Measurements from ENCODE around the gene PGC. TPM values are rescaled to one million over a fixed set of nuclear protein-coding genes. Genes with fewer than 3 reads are reported as not detected.
A peak's percentile ranks its signal among the peaks of the same experiment; 100 is the strongest.
"Not testable (repeated sequence)": the region's sequence is repeated elsewhere in the genome, so short reads cannot be mapped to it uniquely, and the experiment has no call there.

The PGC gene
- total RNA-seq, 1 donor from 2014 or later = not detected

DNA sequence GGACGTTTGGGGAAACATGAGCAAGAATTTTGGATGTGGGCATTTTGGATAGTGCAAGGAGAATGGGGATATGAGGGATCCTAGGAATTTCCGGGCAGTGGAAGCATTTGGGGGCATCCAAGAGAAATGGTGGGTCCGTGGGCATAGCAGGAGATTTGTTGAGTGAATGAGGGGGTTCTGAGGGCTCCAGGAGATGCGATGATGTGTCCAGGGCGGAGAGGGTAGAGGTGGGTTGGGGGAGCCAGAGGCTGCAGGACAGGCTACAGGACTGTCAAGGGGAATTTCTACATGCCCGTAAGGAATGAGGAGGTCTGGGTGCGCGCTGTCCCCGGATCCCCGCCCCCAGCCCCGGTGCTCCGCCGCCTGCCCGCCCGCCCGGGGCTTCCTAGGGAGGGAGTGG lies 32.1 kb upstream of the PGC start:
- ATAC-seq = no peak
- DNase-seq (ENCODE audit: missing footprints) = no peak

DNA sequence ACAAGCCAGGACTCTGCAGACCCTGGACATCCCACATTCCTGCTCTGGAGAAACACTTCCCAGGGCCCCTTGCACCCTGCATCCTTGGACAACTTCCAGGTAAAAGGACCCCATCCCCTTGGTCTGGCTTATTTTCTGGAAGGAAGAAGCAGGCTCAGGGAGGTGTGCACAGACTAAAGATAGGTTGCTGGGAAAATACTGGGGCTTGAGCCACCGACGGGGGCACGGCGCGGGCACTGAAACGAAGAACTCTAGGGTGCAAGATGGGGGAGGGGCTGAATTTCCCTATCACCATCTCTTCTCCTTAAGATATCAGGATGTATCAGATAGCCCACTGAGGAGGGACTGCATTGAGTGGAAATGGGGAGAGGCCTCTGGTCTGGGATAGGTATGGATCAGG lies 31.7 kb upstream of the PGC start:
- intact Hi-C loops (cut with DNase I) = loop anchor here (2.0 to 5.0 kb wide), 4 partner anchors 44 to 412 kb away; partner anchors contain the start of gene TFEB
- no peak for DNase-seq (ENCODE audit: missing footprints)
- no peak for ATAC-seq

More for the DNA sequence above, 32.1 kb upstream of the PGC start:
- intact Hi-C loops (cut with DNase I) = loop anchor here (2.0 to 5.0 kb wide), 4 partner anchors 45 to 412 kb away; partner anchors contain the start of gene TFEB

DNA sequence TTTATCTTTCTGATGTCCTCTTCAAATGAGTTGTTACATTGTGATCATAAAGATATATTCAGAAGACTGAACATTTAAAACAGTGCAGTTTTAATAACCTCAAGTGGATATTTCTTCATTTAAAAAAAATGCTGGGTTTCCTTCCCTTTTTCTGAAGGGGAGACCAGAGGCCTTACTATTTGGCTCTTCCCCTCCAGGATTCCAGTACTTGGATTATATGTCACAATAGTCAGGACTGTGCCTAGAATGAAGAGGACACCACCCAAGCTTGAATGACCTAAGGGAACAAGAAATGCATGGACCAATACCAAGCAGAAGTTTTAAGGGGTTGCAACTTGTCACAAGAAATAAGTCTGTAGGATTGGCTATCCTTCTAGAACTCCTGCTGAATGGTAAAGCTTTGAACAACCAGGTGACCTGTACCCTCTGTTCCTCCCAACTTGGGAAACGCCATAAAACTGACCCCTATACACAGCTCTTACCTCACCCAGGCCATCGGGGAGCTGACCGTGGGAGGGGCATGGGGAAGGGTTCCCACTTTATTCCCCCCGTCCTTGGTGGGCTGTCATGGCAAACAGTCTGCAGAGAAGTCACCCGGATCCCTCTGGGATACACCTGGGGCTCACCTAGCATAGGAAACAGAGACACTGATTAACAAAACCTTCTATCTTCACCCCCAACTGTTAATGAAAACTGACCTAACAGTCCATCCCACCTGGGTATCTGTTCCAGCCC lies 30.5 kb upstream of the PGC start:
- intact Hi-C loops (cut with DNase I) = loop anchor here (2.0 to 5.0 kb wide), 4 partner anchors 43 to 410 kb away; partner anchors contain the start of gene TFEB
- DNase-seq (ENCODE audit: missing footprints) (no peak), ATAC-seq (no peak)

GRCh38 chr6:41775293-41775882 lies 28.2 kb upstream of the PGC start:
- intact Hi-C loops (cut with DNase I) = loop anchor here (5.0 kb wide), 3 partner anchors 78 to 408 kb away; no protein-coding TSS in a partner anchor
- ATAC-seq (no peak), DNase-seq (ENCODE audit: missing footprints) (no peak)

DNA sequence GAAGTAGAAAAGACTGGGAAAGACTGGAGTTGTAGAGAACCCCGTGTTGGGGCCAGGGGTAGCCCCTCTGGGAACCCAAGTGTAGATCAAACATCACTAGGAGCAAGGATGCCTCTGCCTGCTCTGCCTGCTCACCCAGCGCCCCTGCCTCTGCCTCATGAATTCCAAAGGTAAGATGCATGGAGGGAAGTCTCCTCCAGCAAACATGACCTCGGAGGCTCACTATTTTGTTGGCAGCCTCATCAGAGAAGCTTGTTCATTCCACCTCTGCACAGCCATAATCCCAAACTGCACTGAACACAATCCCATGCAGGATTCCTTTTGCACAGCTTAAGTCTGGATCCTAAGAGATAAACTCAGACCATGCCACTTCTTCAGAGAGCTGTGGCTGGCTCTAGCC lies 27.6 kb upstream of the PGC start:
- ATAC-seq = no peak
- no peak for DNase-seq (ENCODE audit: missing footprints)
- intact Hi-C loops (cut with DNase I) = loop anchor here (5.0 kb wide), 3 partner anchors 78 to 408 kb away; no protein-coding TSS in a partner anchor

- intact Hi-C loops (cut with DNase I) = no loop called here
Measured at GRCh38 chr6:41771058-41771983, 24.1 kb upstream of the PGC start.

GRCh38 chr6:41770381-41771057 lies 23.3 kb upstream of the PGC start:
- DNase-seq (ENCODE audit: missing footprints) (no peak), ATAC-seq (no peak)
- intact Hi-C loops (cut with DNase I) = no loop called here

More at GRCh38 chr6:41771058-41771983, 24.1 kb upstream of the PGC start:
- no peak for DNase-seq (ENCODE audit: missing footprints)
- no peak for ATAC-seq

DNA sequence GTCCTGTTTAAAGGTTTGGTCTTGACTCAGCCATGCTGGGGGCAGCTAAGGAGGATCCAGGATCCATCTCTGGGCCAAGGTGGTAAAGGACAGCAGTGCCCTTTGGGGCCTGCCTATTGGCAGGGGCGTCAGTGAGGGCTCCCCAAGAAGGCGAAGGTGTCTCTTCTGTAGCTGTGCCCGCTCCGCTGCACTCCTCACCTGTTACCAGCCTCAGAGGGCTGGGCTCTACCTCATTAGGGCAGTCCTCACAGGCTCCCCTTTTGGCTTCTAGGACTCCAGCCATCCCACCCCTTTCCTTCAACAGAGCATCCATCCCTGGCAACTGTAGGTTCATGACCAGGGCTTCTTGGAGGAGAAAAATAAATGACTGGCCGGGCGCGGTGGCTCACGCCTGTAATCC lies 22.2 kb upstream of the PGC start:
- no peak for ATAC-seq
- no peak for DNase-seq (ENCODE audit: missing footprints)
- intact Hi-C loops (cut with DNase I) = no loop called here

GRCh38 chr6:41768545-41769308 lies 21.5 kb upstream of the PGC start:
- intact Hi-C loops (cut with DNase I) = no loop called here
- no peak for DNase-seq (ENCODE audit: missing footprints)
- no peak for ATAC-seq

- intact Hi-C loops (cut with DNase I) = no loop called here
- peak; percentile 83 for ATAC-seq
- no peak for DNase-seq (ENCODE audit: missing footprints)
Measured at GRCh38 chr6:41767112-41767833, 20.1 kb upstream of the PGC start.

DNA sequence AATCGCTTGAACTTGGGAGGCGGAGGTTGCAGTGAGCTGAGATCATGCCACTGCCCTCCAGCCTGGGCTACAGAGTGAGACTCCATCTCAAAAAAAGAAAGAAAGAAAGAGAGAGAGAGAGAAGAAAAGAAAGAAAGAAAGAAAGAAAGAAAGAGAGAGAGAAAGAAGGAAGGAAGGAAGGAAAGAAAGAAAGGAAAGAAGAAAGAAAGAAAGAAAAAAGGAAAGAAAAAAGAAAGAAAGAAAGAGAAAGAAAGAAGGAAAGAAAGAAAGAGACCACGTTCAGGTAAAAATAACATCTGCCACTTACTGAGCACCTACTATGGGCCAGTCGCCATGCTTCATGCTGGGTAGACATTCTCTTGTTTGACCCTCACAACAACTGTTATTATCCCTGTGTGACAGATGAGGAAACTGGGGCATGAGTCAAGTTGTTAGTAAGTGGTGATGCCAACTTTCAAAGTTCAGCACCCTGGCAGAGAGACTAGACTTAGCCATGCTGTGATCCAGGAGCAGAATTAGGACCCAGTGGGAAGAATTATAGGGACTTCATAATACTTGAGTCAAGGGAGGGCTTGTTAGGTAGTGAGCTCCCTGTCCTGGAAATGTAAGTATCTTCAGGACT lies 19.0 kb upstream of the PGC start:
- ATAC-seq; DNase-seq (ENCODE audit: missing footprints); intact Hi-C loops (cut with DNase I): not testable (repeated sequence)

DNA sequence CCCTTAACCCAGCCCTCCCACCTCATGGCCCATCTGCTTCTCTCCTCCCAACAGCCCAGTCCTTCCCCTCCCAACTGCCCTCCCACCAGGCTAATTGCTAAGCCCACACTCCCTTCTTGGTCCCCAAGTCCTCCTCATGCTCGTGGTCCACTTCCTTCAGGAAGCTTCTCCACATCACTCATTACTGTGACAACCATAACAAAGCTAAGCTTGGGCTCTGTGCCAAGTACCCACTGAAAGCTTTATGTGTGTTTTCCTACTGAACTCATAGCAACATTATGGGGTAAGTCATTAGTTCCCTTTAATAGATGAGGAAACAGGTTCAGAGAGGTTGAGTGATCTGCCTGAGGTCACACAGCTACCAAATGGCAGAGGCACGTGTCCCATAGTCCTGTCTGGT lies 16.3 kb upstream of the PGC start:
- intact Hi-C loops (cut with DNase I) = no loop called here
- no peak for DNase-seq (ENCODE audit: missing footprints)
- ATAC-seq = no peak

GRCh38 chr6:41759905-41760579 lies 12.8 kb upstream of the PGC start:
- intact Hi-C loops (cut with DNase I) = no loop called here
- DNase-seq (ENCODE audit: missing footprints) (no peak), ATAC-seq (peak; percentile 24)

DNA sequence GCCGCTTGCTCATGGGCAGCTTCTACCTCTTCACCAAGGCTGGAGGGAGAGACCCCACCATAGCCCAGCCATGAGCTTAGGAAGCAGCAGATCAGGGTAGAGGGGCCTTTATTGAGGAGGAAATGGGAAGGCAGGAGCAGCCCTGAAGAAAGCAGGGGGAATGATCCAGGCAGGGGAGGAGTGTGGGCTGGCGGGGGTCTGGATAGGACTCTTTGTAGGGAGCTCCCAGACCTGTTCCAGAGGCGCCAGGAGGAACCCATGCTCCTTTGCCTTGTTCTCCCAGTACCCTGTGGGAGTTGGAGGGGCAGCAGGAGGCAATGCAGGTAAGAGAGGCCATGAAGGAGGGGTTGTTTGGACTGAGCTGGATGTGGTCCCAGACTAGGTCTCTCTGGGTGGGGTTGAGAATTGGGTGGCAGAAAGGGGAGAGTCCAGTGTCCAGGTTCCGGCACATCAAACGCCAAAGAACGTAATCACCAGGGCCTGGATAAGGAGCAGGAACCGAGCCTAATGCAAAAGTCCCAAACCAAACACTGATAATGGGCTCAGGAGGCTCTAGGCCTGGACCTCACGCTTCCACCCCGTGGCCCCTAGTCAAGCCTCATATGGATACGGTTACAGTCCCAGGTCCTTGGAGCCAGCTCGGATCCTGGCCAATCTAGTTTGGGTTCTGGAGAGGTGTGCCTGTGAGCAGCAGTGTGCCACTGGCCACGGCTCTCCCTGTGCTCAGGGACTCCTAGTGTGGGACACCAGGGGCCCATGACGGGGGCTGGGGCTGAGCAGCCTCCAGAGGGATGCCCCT lies 12.1 kb upstream of the PGC start:
- no peak for DNase-seq (ENCODE audit: missing footprints)
- ATAC-seq = no peak

DNA sequence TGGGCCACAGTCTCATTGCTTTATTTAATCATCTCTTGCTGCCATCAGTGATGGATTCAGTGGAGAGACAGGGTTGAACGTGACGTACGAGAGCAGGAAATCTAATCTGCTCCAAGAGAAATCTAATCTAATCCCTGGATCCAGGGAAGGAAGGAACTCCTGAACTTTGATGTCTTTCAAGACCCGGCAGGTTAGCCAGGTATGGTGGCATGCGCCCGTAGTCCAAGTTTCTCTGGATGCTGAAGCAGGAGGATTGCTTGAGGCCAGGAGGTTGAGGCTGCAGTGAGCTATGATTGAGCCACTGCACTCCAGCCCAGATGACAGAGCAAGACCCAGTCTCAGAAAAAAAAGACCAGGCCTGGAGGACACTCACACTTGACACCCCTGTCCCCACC lies 11.4 kb upstream of the PGC start:
- no peak for DNase-seq (ENCODE audit: missing footprints)
- intact Hi-C loops (cut with DNase I) = no loop called here
- no peak for ATAC-seq

More for the DNA sequence above, 12.1 kb upstream of the PGC start:
- intact Hi-C loops (cut with DNase I) = no loop called here
